Stimulated activated CD8-positive, alpha-beta memory T cell treated with anti-CD3 and anti-CD28 coated beads, Interleukin-15, amount 100 ng/mL, for 4 hours (primary cell): ENCODE results near the gene ZNF225.
A peak's percentile ranks its signal among the peaks of the same experiment; 100 is the strongest.
"Not testable (repeated sequence)": the region's sequence is repeated elsewhere in the genome, so short reads cannot be mapped to it uniquely, and the experiment has no call there.

ENCODE experiments used
- DNase-seq, 2 donors: peaks; one replicate each; pipeline ENCODE4 v3.0.0-alpha.2; 2020; ENCODE audit warnings: low read depth in 2 of 2

The ZNF225 gene

DNA sequence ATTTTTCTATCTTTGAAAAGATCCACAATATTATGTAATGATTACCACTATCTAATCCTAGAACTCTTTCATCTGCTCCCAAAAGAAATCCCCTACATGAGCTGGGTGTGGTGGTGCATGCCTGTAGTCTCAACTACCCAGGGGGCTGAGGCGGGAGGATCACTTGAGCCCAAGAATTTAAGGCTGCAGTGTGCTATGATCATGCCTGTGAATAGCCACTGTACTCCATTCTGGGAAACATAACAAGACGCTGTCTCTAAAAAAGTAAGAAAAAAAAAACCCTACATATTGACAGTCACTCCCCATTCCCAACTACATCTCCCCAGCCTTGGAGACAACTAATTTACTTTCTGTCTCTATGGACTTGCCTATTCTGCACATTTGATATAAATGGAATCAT lies 50.6 kb downstream of the ZNF225 start:
- DNase-seq = no peak

DNA sequence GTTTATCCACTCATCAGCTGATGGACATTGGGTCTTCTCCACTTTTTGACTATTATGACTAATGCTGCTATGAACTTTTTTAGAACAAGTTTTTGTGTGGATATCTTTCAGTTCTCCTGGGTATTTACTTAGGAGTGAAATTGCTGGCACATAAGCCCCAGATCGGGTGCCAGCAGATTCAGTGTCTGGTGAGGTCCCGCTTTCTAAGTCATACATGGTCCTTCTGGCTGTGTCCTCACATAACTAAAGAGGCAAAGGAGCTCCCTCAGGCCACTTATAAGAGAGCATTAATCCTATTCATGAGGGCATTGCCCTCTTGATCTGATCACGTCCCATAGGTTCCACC lies 51.1 kb downstream of the ZNF225 start:
- no peak for DNase-seq

DNA sequence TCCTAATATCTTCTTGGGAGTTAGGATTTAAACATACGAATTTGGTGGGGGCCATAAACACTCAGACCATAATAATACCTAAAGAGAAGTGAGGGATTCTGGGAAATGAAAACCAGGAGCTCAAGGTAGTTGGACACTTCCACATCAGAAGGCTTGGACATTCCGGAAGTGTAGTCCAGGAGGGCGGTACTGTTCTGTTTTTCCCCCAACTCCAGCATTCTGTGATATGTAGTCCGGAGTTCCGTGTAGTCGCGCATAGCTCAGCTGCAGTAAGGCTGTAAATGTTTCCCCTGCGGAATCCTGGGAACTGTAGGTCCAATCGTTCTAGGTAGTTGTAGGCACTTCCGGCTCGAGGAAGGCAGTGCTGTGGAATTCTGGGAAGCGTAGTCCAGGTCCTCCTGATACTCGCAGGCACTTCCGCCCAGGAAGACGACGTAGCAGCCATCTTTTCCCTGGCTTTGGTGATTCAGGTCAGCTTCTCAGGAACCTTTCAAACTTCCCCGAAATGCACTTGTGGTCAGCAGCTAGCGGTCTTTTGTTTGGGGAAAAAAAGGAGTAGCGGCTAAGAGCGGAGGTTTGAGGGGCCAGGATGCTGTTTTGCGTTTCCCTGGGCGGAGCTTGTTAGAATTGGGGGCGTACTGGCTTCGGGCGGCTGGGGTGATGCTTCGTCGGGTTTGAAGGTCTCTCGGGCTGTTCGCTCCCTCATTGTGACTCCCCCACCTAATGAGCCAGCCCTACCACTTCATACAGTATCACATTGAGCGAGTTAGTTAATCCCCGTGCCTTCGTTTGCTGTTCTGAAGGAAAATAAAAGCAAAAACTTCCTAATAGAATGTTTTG lies 51.7 kb downstream of the ZNF225 start, which contains the start of gene ZNF226:
Gene ZNF226 (plus strand): TSS at position 428 of the 840 bp plus-strand sequence. CDS start 4,981 bp downstream, outside the sequence.
- peak; percentile 67 to 75 for DNase-seq

DNA sequence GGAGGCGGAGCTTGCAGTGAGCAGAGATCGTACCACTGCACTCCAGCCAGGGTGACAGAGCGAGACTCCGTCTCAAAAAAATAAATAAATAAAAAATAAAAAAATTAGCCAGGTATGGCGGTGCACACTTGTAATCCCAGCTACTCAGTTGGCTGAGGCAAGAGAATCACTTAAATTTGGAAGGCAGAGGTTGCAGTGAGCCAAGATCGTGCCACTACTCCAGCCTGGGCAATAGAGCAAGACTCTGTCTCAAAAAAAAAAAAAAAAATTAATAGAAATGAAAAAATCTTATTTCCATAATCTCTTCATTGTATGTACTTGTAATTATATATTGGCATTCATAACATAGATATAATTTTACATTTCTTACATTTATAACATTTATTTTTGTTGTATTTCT lies 57.5 kb downstream of the ZNF225 start:
- not testable (repeated sequence) for DNase-seq

- DNase-seq = no peak
These were observed 63.4 kb downstream of the ZNF225 start for GRCh38 chr19:44176590-44176989.

- no peak for DNase-seq
These were observed 67.8 kb downstream of the ZNF225 start for GRCh38 chr19:44180968-44181367.

DNA sequence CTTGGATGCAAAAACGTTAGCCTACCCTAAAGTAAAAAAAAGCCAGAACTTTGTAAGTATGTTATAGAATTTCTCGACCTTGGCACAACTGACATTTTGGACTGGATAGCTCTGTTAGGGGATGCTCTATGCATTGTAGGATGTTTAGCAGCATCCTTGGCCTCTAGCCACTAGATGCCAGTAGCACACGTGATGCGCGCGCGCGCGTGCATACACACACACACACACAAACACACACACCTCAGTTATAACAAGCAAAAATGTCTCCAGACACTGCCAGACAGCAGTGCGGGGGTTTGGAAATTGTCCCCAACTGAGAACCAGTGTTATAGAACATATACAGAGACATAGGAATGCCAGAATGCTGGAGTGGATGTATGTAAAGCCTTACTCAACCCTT lies 68.9 kb downstream of the ZNF225 start:
- no peak for DNase-seq
